Measurements from ENCODE around the gene VPS26C.
A peak's percentile ranks its signal among the peaks of the same experiment; 100 is the strongest.
"Not testable (repeated sequence)": the region's sequence is repeated elsewhere in the genome, so short reads cannot be mapped to it uniquely, and the experiment has no call there.

The VPS26C gene

GRCh38 chr21:37267269-37268185 lies at the start of gene VPS26C:
TSS of gene VPS26C (minus strand) at chr21:37267334. CDS start at chr21:37267294, 40 bp downstream.
- DNase-seq, result peak; percentile 98

GRCh38 chr21:37316072-37316471 lies 48.9 kb upstream of the VPS26C start:
- DNase-seq, result not testable (repeated sequence)

GRCh38 chr21:37300114-37300751 lies 33.1 kb upstream of the VPS26C start:
- DNase-seq, result no peak

GRCh38 chr21:37297364-37297763 lies 30.2 kb upstream of the VPS26C start:
- DNase-seq, result no peak

GRCh38 chr21:37294679-37295078 lies 27.5 kb upstream of the VPS26C start:
- no peak for DNase-seq

GRCh38 chr21:37292941-37293340 lies 25.8 kb upstream of the VPS26C start:
- no peak for DNase-seq

GRCh38 chr21:37292041-37292440 lies 24.9 kb upstream of the VPS26C start:
- no peak for DNase-seq

- DNase-seq, result not testable (repeated sequence)
These were observed 16.1 kb upstream of the VPS26C start for GRCh38 chr21:37283191-37283710.

- not testable (repeated sequence) for DNase-seq
These were observed 15.5 kb upstream of the VPS26C start for GRCh38 chr21:37282602-37283001.

- DNase-seq, result peak; percentile 40
These were observed 14.9 kb upstream of the VPS26C start for GRCh38 chr21:37281993-37282392.

GRCh38 chr21:37281579-37281978 lies 14.4 kb upstream of the VPS26C start:
- no peak for DNase-seq

- DNase-seq, result not testable (repeated sequence)
These were observed 12.1 kb upstream of the VPS26C start for GRCh38 chr21:37279271-37279670.

- DNase-seq, result no peak
These were observed 11.1 kb upstream of the VPS26C start for GRCh38 chr21:37278199-37278598.

GRCh38 chr21:37276377-37276776 lies 9.2 kb upstream of the VPS26C start:
- no peak for DNase-seq

- DNase-seq, result no peak
These were observed 7.0 kb upstream of the VPS26C start for GRCh38 chr21:37273911-37274690.

GRCh38 chr21:37273440-37273839 lies 6.3 kb upstream of the VPS26C start:
- no peak for DNase-seq

GRCh38 chr21:37272897-37273296 lies 5.8 kb upstream of the VPS26C start:
- no peak for DNase-seq

GRCh38 chr21:37270576-37271365 lies 3.6 kb upstream of the VPS26C start:
- DNase-seq, result no peak

GRCh38 chr21:37269481-37269880 lies 2.3 kb upstream of the VPS26C start:
- no peak for DNase-seq

GRCh38 chr21:37268186-37268503 lies 1.0 kb upstream of the VPS26C start:
- DNase-seq, result no peak

- peak; percentile 83 for DNase-seq
These were observed 466 bp downstream of the VPS26C start for GRCh38 chr21:37266515-37267221.

- DNase-seq, result no peak
These were observed 2.3 kb downstream of the VPS26C start for GRCh38 chr21:37264808-37265207.

Data from NCI-H2171 (cell line).